ENCODE measurements around the gene HTR4. TPM values are rescaled to one million over a fixed set of nuclear protein-coding genes. Genes with fewer than 3 reads are reported as not detected.

The HTR4 gene
- total RNA-seq, 1 experiment from 2014 or later: not detected

DNA sequence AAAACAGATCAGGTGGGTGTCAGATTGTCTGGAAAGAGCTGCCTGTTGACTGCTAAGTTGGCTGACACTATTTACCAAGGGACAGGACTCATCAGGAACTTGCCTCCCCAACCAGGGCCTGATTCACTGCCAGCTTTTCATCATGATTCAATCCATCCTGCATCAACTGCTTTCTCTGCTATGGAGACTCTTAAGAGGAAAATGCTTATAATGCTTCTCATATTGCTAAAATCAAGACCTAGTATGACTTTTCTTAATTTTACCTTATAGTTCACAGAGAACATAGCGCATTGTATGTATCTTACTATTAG is 21.3 kb downstream of the HTR4 start:
- Histone ChIP-seq H3K9me3 (ENCODE audit: control insufficient read depth, low read depth, low read length) (no peaks in the 10 kb centered on the region), H4K20me1 (ENCODE audit: control insufficient read depth, insufficient read depth, insufficient read length) (no peaks in the 10 kb centered on the region), H3K4me1 (ENCODE audit: insufficient read depth, low read length) (no peaks in the 10 kb centered on the region), H3K4ac (ENCODE audit: low read depth, low read length) (no peak overlapping the region), H2BK15ac (ENCODE audit: low read depth, low read length) (no peak overlapping the region), H3K79me1 (ENCODE audit: insufficient read depth, low read depth, low read length, poor library complexity, severe bottlenecking) (no peaks in the 10 kb centered on the region), H3K27ac (ENCODE audit: insufficient read length, low read depth, low read length) (no peak overlapping the region), H3K18ac (ENCODE audit: insufficient read length, low read depth, low read length) (no peak overlapping the region), H2BK120ac (ENCODE audit: low read depth, low read length, poor library complexity, severe bottlenecking) (no peak overlapping the region), H4K5ac (ENCODE audit: insufficient read length, low read depth, low read length) (no peak overlapping the region), H3K23me2 (ENCODE audit: insufficient read length, low read depth, low read length, poor library complexity, severe bottlenecking) (no peaks in the 10 kb centered on the region), H4K91ac (ENCODE audit: insufficient read length, low read depth, low read length) (no peak overlapping the region), H3K4me2 (ENCODE audit: insufficient read depth, insufficient read length, low read length) (no peak overlapping the region), H3K56ac (ENCODE audit: insufficient read length, low read depth, low read length) (no peak overlapping the region), H3K14ac (ENCODE audit: insufficient read depth, low read length) (no peak overlapping the region), H2AK5ac (ENCODE audit: insufficient read length, low read length) (no peak overlapping the region), H2BK12ac (ENCODE audit: insufficient read length, low read depth, low read length) (no peak overlapping the region), H4K8ac (replicated peaks; ENCODE audit: insufficient read length, low read depth, low read length) (no peak overlapping the region), H2AFZ (ENCODE audit: low read length) (no peak overlapping the region), H3K23ac (ENCODE audit: insufficient read length, low read depth, low read length) (no peak overlapping the region), H2BK5ac (ENCODE audit: insufficient read length, low read length) (no peak overlapping the region), H3T11ph (ENCODE audit: low read length) (no peak overlapping the region), H3K79me2 (ENCODE audit: insufficient read depth, low read length) (no peaks in the 10 kb centered on the region), H3K27me3 (ENCODE audit: insufficient read depth, low read length) (no peaks in the 10 kb centered on the region), H2BK20ac (ENCODE audit: low read depth, low read length, poor library complexity, severe bottlenecking) (no peak overlapping the region), H3K9ac (ENCODE audit: extremely low read depth, insufficient read length, low read length) (no peak overlapping the region)
- no peaks in the 10 kb centered on the region for H3K4me1 Mint-ChIP-seq
- H3K9me3 Mint-ChIP-seq: no peaks in the 10 kb centered on the region
- no peak for TF ChIP-seq CTCF (conservative IDR thresholded peaks at IDR 0.05)
- H3K27ac Mint-ChIP-seq: no peak overlapping the region; a peak in 1 of 7 replicates
- no peaks in the 10 kb centered on the region for H3K27me3 Mint-ChIP-seq (ENCODE audit: low read depth)
- no peak overlapping the region for H3K4me3 Mint-ChIP-seq
- no peaks in the 10 kb centered on the region for H3K36me3 Mint-ChIP-seq (ENCODE audit: insufficient read depth in 1 of 3, low read depth in 3 of 3)
- WGBS (ENCODE audit: extremely low coverage, insufficient read length, low lambda C conversion rate): no CpG with 5 or more reads among the region's 1 CpG
- DNase-seq: no peak
